GM18498 (cell line): ENCODE results near the gene RDM1.
"Not testable (repeated sequence)": the region's sequence is repeated elsewhere in the genome, so short reads cannot be mapped to it uniquely, and the experiment has no call there.

Experiments
- ATAC-seq: cut with Tn5 transposase; IDR thresholded peaks from one replicate; pipeline ENCODE4 v1.9.1; 2021; ENCODE audit warnings: mild to moderate bottlenecking, moderate library complexity; ENCODE audit not compliant: unreplicated experiment

The RDM1 gene

DNA sequence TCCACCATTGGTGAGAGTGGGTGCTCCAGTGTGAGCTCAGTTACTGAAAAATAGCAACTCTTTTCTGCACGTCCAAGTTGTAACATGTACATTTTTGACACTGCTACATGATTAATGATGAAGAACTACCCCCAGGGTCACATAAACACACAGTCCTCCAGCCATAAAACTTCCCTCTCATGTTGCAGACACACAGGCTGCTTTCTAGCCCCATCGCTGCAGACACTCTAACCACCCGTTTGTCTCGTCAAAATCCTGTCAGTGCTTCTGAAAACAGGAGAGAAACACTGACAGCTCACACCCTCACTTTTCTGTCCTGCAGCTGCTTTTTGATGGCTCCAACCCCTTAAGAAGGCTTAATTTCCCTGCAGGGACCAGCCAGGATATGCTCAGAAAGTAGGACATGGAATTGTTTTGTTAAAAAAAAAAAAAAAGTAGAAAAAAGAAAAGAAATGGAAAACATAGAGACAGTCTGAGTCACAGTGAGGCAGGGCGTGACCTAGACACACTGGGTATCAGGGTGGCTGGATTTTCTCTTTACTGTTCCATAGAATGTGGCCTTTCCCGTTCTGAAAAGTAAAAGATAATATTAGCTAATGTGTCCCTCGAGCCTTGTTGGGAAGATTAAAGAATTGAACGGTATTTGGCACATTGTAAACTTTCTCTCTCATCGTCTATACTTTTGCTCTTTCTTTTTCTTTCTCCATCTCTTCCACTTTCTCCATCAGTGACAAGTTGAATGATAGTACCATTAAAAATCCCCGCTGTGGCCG lies 29.7 kb downstream of the RDM1 start:
- ATAC-seq = no peak

DNA sequence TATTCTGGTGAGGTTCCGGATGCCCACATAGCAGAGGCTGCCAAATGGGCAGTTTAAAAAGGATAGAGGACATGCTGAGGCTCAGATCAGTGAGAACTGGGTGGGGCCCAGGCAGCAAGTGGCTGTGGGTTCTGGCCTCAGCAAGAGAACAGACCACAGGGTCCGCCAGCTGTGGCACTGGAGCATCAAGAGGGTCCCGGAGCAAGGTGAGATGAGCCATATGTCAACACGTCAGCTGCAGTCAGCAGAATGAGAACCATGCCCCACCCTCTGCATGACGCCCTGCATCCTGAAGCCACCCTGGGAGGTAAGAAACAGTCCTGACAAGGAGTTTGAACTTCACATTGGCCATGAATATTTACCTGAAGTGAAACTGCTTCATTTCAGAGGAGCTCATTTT lies 30.3 kb downstream of the RDM1 start:
- ATAC-seq = no peak

DNA sequence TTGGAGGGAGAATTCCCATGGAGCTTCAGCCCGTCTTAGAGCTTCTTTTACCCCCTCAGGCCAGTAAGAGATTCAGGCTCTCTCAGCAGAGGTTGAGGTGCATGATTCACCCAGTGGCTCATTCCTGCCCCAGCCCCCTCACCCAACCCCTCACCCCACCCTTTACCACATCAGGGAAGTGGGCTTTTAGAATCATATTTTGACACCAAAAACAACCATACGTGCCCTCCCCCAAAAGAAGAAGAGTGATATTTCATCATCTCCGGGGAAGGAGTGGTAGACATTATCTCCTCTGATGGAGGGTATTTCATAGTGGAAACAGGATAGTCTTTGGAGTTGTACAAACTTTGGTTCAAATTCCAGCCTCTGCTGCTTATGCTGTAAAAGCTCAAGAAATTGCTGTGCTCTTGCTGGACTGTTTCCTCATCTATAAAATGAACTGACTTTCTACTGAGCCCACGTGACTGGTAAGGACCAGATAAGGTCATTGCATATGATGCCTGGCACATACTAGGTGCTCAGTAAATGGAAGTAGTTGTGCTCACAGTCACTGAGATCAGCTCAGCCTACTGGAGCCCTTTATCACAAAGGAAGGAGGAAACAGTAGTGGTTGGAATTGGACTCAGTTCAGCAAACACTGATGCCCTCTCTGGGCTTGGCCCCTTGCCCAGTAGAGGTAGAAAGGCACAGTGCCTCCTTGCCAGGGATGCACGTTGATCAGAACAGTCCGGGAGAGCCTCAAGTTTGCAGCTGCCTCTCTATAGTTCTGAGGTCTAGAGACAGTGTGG lies 32.1 kb downstream of the RDM1 start:
- no peak for ATAC-seq

DNA sequence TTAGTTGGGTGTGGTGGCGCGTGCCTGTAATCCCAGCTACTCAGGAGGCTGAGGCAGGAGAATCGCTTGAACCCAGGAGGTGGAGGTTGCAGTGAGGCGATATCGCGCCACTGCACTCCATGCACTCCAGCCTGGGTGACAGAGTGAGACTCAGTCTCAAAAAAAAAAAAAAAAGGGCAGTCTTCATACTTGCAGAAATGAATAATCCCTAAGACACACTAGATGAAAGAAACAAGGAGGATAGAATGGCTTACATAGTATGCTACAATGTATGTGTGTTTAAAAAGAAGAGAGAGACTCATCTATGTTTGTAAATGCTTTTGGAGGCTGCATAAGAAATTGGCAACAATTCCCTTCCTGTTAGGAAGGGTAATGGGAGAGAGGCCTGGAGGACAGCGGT lies 32.8 kb downstream of the RDM1 start:
- ATAC-seq = not testable (repeated sequence)

DNA sequence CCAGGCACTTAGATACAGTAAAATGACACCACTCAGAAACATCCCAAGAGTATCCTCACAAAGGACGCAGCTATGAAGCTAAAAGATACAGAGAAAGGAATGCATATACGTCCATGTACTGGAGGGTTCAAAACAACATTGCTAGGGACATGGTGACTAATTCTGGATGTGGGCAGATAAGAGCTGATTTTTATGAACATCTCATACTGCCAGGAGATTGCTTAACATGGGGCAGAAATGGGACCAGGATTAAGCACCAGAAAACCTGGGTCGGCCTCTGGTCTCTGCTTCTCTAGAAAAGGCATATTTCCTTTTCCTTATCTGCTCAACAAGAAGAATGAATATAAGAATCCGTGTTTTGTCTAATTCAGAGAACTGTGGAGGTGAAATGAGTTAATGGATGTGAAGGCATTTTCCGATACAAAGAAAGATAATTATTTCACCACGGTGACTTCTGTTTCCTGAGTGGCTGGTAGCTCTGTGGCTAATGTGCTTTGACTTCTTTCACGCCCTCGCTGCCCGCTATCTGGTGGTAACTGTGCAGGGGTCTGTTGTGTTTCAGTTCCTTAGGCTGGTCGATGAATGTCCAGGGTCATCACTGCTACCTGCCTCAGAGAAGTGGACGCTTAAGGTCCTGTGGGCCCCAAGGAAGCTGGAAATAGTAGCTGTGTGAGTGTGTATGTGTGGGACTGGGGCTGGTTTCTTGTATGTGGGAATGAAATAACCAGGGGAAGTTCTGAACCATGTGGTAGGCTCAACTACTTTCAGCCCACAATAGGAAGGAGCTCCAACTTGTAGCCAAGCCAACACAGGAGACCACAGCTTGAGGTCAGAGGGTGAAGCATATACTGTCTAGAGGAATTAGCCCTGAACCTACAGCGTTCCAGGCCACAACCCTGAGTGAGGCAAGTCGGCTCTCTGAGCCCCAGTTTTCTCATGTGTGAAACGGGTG lies 34.7 kb downstream of the RDM1 start:
- no peak for ATAC-seq

DNA sequence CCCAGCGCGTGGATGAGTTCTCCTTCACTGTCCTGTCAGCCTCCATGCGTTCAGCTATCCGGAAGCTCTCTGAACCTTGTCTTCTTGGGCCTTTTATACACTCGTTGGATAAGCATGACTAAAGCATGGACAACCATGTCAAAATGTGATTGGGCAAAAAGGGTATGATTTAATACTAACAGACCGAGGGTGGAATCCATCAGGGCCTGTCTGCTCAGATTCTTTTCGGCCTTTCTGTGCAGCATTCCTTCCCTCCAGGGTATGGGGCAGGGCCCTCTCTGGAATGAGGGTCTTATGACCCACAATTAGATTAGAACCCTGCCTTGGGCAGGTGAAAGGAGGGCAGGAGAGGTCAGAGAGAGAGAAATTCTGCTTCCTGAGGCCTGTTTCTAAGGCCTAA lies 36.4 kb downstream of the RDM1 start:
- ATAC-seq = no peak

DNA sequence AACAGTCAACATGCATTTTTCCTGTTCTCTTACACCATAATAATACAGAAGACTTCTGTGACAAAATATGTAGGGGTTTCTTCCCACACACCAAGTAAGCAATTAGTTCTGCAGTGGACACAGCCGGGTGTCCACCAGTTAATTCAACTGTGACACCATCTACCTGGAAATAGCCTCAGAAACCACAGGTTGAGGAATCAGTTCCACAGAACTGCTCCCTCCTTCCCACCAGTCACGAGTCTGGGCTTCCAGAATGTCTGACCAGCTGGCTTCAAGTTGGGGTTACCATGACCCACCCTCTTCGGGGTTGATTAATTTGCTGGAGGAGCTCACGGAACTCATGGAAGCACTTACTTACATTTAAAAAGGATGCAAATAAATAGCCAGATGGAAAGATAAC lies 36.8 kb downstream of the RDM1 start:
- ATAC-seq = no peak

DNA sequence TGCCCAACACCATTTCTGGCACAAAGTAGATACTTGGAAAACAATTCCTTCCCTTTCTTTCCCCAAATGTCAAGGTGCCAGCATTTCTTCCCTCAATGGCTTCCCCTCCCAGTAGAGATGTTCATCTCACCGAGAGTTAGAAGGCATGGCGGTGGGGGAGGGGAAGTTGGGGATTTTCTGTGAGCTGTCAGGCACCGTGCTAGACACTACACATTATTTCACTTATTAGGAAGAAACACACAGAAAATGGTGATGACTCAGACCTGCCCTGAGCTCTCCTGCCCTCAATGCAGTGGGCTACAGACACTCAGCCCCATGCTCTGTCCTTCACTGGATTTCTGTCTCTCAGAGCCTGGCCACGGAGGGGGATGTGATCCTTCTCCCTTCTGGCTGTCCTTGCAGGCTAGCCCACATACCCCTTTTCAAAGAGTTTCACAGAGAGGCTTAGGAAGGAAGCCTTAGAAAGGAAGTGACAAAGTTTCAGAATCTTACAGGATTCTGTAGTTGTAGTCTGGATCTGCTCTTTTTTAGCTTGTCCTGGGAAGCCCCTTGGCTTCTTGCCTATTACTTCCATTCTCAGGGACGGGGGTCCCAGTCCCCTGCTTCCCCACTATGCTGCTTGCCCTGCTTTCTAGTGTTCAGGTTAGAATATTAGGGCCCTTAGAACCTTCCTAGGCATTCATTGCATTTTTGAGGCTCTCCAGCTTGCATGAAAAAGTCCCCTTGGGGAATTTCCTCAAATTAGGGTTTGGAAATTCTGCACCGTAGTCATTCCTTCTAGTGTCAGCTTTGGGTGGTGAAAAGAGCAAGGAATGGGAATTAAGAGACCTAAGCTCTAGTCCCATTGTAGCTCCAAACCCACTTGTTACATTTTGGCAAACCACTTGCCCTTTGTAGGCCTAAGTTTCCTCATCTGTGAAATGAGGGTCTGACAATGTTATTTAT lies 38.2 kb downstream of the RDM1 start:
- ATAC-seq = no peak

DNA sequence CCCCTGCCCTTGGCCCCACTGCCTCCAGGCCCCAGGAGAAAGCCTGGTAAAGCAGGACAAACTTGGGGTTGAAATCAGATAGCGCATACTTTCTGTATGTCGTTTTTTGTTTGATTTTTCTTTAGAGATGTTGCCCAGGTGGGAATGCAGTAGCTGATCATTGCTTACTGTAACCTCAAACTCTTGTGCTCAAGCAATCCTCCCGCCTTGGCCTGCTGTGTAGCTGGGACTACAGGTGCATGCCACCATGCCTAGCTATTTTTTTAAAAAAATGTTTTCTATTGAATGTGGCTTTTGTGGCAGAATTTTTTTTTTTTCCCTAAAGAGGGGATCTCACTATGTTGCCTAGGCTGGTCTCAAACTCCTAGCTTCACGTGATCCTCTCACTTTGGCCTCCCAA lies 39.3 kb downstream of the RDM1 start:
- ATAC-seq = no peak

DNA sequence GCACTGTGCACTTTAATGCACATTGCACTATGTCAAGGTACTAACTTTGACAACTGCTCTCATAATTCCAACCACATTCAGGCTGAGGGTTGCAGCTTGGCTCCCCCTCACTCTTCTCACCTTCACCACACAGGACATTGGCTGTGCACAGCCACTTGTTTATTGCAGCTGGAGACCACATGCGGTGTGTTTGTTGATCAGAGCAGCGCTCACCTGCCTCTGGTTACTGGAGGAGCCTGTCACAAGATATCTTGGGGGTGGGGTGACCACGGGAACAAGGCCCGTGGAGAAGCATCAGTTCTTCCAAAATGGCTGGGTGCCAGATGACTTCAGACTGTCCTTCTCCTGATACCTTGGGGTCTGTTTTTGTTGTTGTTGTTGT lies 39.8 kb downstream of the RDM1 start:
- peak; percentile 66 for ATAC-seq

DNA sequence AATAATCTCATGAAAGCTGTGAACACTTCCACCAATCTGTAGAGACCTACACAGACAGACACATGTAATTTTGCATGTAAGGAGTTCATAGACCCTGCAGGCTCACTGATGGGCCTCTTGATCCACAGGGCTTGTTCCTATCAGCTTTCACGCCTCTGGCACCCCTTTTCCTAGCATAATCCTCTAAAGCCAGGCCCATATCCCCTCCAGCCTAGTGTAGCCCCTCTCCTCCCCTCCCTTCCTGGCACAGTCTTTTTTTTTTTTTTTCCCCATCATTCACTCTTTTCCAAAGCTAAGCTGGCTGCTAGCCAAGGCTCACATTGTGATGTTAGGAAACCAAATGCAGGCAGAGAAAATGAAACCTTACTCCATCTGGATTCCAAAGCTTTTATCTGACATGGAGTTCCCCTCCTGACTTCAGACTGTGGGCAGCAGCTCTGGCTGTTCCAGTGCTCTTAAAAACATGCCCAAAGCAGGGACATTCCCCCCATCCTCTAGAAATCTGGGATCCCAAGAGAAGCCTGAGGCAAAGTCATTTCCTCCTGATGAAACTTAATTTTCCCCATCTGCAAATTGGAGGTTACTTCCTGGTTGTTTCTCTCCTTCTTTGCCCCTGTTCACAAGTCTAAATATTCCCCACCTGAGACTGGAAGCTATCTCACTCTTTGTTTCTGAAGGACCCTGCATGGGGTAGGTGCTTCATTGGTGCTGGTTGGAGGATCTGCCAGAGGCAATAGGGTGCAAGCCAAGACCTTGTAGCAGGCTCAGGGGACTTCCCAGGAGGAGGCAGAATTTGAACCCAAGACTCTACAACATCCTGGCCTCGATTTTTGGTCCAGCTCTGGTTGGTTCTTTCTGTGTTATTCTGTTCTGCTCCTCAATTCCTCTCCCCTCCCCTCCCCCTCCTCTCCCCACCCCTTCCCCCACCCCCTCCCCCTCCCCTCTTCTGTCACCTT lies 40.5 kb downstream of the RDM1 start:
- ATAC-seq = no peak

DNA sequence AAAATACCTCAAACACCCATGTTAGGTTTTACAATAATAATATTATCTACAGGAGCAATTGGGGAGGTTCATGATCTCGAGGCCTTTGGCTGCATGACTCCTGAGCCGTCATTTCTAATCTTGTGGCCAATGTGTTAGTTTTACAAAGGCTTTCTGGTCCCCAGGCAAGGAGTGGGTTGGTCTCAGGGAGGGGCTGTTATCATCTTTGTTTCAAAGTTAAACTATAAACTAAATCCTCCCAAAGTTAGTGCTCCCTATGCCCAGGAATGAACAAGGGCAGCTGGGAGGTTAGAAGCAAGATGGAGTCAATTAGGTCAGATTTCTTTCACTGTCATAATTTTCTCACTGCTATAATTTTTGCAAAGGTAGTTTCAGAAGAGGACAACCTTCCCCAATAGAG lies 41.3 kb downstream of the RDM1 start:
- ATAC-seq = no peak

DNA sequence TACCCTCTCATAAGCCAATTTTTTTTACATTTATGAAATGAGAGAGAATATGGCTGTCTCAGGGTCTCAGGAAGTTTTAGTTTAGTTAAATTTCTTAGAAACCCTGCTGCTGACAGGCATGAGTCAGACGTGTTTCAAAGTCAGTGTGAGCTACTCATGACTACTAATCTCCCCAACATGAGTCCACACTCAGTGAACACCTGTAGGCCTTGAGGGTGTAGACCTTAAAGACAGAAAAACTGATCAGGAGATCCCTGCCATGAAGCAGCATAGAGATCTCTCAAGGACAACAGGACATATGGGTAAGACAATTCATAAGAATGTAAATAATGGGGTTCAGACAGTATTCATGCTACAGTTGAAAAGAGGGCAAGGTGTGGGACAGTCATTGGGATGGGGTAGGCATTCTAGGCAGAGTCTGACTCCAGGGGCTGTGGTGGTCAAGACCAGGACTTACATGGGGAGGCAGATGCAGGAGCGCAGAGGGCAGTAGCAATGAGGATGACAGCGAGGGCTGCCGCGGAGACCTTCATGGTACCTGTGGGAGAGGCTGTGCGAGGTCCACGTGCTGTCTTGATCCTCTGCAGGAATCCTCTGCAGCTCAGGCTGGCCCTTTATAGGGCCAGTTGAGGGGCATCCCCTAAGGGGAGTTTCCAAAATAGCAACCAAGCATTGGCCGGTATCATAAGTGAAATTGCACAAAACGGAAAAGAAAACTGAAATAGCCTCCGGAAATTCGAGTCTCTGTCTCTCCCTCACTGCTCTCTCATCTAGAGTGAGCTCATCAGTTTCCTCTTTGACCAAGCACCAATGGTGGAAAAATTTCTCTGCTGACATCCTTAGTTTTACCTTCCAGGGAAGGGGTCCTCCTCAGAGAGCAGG lies 50.6 kb downstream of the RDM1 start, which contains the start of gene CCL5:
Gene CCL5, minus strand, starts transcription at position 588 of the 882 bp plus-strand sequence.
- ATAC-seq = peak; percentile 93

DNA sequence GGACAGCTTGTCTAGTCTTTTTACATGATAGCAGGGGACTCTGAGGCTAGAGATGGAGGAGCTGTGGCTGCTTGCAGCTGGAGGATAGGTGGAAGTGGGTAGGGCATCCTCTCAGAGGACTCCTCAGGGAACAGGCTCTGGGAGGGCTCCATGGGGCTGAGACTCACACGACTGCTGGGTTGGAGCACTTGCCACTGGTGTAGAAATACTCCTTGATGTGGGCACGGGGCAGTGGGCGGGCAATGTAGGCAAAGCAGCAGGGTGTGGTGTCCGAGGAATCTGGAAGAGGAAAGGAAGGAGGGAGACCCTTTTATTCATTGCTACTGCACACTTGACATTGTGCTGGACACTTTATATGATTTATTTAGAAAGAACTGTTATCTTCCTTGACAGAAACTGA lies 52.2 kb downstream of the RDM1 start:
- ATAC-seq = no peak

DNA sequence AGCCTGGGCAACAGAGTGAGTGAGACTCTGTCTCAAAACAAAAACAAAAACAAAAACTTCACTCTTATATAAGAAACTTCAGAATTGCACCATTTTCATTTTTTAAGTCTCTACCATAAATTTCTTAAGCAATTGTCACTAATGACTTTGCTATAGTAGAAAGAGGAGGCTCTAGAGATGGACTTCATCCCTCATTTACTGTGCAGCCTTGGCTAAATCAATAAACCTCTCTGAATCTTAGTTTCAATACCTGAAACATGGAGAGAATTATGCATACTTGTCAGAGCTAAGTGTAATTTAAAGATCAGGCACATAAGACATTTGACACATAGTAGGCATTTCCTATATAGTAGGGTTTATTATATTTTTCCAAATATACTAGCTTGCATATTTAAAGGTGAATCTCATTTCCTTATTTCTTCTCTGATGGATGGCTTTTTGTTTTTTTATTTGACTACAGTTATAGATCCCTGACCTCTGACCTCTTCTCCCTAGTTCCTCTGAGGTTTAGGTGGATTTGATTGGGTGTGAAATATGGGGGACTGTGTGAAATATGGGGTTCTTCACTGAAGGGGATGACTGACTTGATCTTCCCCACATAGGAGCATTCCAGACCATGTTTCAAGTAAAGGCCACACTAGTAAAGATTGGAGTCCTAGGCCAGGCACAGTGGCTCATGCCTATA lies 53.1 kb downstream of the RDM1 start:
- ATAC-seq = no peak

DNA sequence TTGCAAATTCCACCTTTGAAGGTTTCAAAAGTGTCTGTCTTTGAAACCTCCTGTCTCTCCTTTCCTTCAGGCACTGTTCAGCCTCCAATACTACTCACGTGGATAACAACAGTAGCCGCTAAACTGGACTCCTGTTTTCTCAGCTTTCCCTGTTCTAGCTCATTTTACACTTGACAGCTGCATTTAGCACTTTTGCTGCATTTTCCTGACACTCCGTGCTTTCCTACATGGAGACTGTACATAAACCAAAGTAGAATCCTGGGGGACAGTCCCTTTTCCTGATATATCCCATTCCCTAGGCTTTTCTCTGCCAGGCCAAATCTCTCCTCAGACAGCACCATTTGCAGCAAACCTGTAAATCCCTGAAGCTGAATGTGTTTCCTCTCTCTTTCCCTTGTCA lies 54.0 kb downstream of the RDM1 start:
- ATAC-seq = no peak

DNA sequence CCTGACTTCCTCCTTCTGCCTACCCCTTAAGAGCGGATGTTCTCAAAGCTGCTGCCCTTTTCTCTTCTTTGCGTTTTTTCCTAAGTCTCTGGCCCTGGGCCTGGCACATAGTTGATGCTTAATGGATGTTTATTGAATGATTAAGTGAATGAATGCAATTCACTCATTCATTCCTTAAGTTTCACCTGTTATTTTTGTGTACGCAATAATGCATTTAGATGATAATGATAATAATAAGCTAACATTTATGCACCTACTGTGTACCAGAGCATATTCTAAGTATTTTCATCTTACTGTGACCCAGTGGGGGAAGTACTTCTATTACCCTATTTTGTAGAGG lies 54.8 kb downstream of the RDM1 start:
- ATAC-seq = no peak
